DOHH2 (cell line): ENCODE measurements around the gene DNAH14.

Source experiments
- CTCF ChIP-seq: fragments of 200-600 bp; sonication (generic); IDR thresholded peaks from one replicate; pipeline ENCODE4 v1.5.1; 2014; ENCODE audit warnings: antibody characterized with exemption, mild to moderate bottlenecking, low read depth, low read length; ENCODE audit not compliant: poor library complexity, severe bottlenecking
- EZH2phosphoT487 ChIP-seq: fragments of 200-600 bp; sonication (generic); IDR thresholded peaks from 2 replicates; pipeline ENCODE4 v1.6.1; 2017; ENCODE audit warnings: borderline replicate concordance, mild to moderate bottlenecking, antibody characterized with exemption, low read length, moderate library complexity, mixed read lengths

GRCh38 chr1:225201447-225201846 is 272.0 kb downstream of the DNAH14 start:
- TF ChIP-seq CTCF (no peak), EZH2phosphoT487 (no peak)
